OCI-M2 (cell line): ENCODE measurements around the gene GTPBP1.

Experiments used
- DNase-seq: peaks from one replicate; lab custom pipeline; 2025; ENCODE audit not compliant: unreplicated experiment; lab: John Stamatoyannopoulos, UW

Gene GTPBP1

GRCh38 chr22:38724926-38725571 lies 19.3 kb downstream of the GTPBP1 start:
- no peak for DNase-seq

GRCh38 chr22:38725900-38726655 lies 20.3 kb downstream of the GTPBP1 start:
- no peak for DNase-seq

GRCh38 chr22:38727123-38727522 lies 21.4 kb downstream of the GTPBP1 start:
- DNase-seq: no peak

- DNase-seq: no peak
These were observed 22.0 kb downstream of the GTPBP1 start for GRCh38 chr22:38727530-38728451.

- no peak for DNase-seq
These were observed 23.4 kb downstream of the GTPBP1 start for GRCh38 chr22:38728871-38729796.

GRCh38 chr22:38729946-38730345 lies 24.2 kb downstream of the GTPBP1 start:
- no peak for DNase-seq

- no peak for DNase-seq
These were observed 24.7 kb downstream of the GTPBP1 start for GRCh38 chr22:38730411-38730871.

- DNase-seq: no peak
These were observed 26.0 kb downstream of the GTPBP1 start for GRCh38 chr22:38731703-38732161.

GRCh38 chr22:38732251-38732815 lies 26.6 kb downstream of the GTPBP1 start:
- DNase-seq: no peak

GRCh38 chr22:38733329-38733723 lies 27.6 kb downstream of the GTPBP1 start:
- DNase-seq: no peak

GRCh38 chr22:38733724-38734381 lies 28.1 kb downstream of the GTPBP1 start:
- no peak for DNase-seq

GRCh38 chr22:38734421-38735100 lies 28.8 kb downstream of the GTPBP1 start:
- DNase-seq: no peak

- DNase-seq: no peak
These were observed 29.4 kb downstream of the GTPBP1 start for GRCh38 chr22:38735126-38735464.

GRCh38 chr22:38735465-38736256 lies 29.9 kb downstream of the GTPBP1 start:
- no peak for DNase-seq

GRCh38 chr22:38736257-38736570 lies 30.5 kb downstream of the GTPBP1 start:
- DNase-seq: no peak

- DNase-seq: no peak
These were observed 31.7 kb downstream of the GTPBP1 start for GRCh38 chr22:38737302-38738060.

- no peak for DNase-seq
These were observed 32.8 kb downstream of the GTPBP1 start for GRCh38 chr22:38738475-38739070.
